OCI-LY1 (cell line): ENCODE results near the gene JOSD1.

ENCODE experiments used
- H2AFZ ChIP-seq: fragments of 200-600 bp; sonication (generic), shearing (Covaris generic); 2 replicates; pipeline ENCODE4 v1.6.0; 2014; ENCODE audit warnings: antibody characterized with exemption, mild to moderate bottlenecking, low read length
- H3F3A ChIP-seq: fragments of 200-600 bp; sonication (generic), shearing (Covaris generic); 2 replicates; pipeline ENCODE4 v1.6.0; 2014; ENCODE audit warnings: mild to moderate bottlenecking, antibody characterized with exemption, low read length, moderate library complexity; ENCODE audit not compliant: insufficient read depth
- H3K27ac ChIP-seq: fragments of 200-600 bp; sonication (generic); 2 replicates; pipeline ENCODE4 v1.5.1; 2014; ENCODE audit warnings: low read length, mixed run types, mild to moderate bottlenecking, low read depth; ENCODE audit not compliant: poor library complexity, severe bottlenecking
- H3K27me3 ChIP-seq: fragments of 200-600 bp; sonication (generic); 2 replicates; pipeline ENCODE4 v1.6.0; 2014; ENCODE audit warnings: antibody characterized with exemption, mild to moderate bottlenecking, low read length, moderate library complexity; ENCODE audit not compliant: insufficient read depth
- H3K36me3 ChIP-seq: fragments of 200-600 bp; sonication (generic); 2 replicates; pipeline ENCODE4 v1.6.1; 2014; ENCODE audit warnings: mild to moderate bottlenecking, antibody characterized with exemption, low read length, moderate library complexity, mixed read lengths; ENCODE audit not compliant: insufficient read depth
- H3K4me1 ChIP-seq: fragments of 200-600 bp; sonication (generic); 2 replicates; pipeline ENCODE4 v1.5.1; 2014; ENCODE audit warnings: mild to moderate bottlenecking, low read length, moderate library complexity; ENCODE audit not compliant: insufficient read depth, severe bottlenecking
- H3K4me2 ChIP-seq: fragments of 200-600 bp; sonication (generic), shearing (Covaris generic); 2 replicates; pipeline ENCODE4 v1.6.1; 2014; ENCODE audit warnings: low read length
- H3K4me3 ChIP-seq: fragments of 200-600 bp; sonication (generic); 2 replicates; pipeline ENCODE4 v1.5.1; 2014; ENCODE audit warnings: low read length, low read depth, mild to moderate bottlenecking, mixed read lengths; ENCODE audit not compliant: poor library complexity, severe bottlenecking
- H3K79me2 ChIP-seq: fragments of 200-600 bp; shearing (Covaris generic); 2 replicates; pipeline ENCODE4 v1.6.1; 2016; ENCODE audit warnings: mixed run types, low read length, mixed read lengths; ENCODE audit not compliant: insufficient read depth
- H3K9ac ChIP-seq: fragments of 200-600 bp; sonication (generic), shearing (Covaris generic); 2 replicates; pipeline ENCODE4 v1.6.1; 2014; ENCODE audit warnings: mild to moderate bottlenecking, low read length, mixed read lengths
- H3K9me2 ChIP-seq: fragments of 200-600 bp; sonication (generic), shearing (Covaris generic); 2 replicates; pipeline ENCODE4 v1.6.1; 2014; ENCODE audit warnings: low read depth, mild to moderate bottlenecking, low read length, mixed read lengths
- H3K9me3 ChIP-seq: fragments of 200-600 bp; shearing (Covaris generic); 2 replicates; pipeline ENCODE4 v1.6.1; 2014; ENCODE audit warnings: low read length, mixed read lengths
- H4K20me1 ChIP-seq: fragments of 200-600 bp; sonication (generic), shearing (Covaris generic); 2 replicates; pipeline ENCODE4 v1.6.0; 2016; ENCODE audit warnings: mild to moderate bottlenecking, low read length; ENCODE audit not compliant: insufficient read depth
- CTCF ChIP-seq: fragments of 200-600 bp; sonication (generic), shearing (Covaris generic); IDR thresholded peaks from 2 replicates; pipeline ENCODE4 v1.5.1; 2017; ENCODE audit warnings: mild to moderate bottlenecking, antibody characterized with exemption, low read length, moderate library complexity, mixed read lengths
- EZH2 ChIP-seq: fragments of 200-600 bp; sonication (generic), shearing (Covaris generic); IDR thresholded peaks from 2 replicates; pipeline ENCODE4 v1.8.0; 2017; ENCODE audit warnings: borderline replicate concordance, mixed run types, mild to moderate bottlenecking, antibody characterized with exemption, low read length, moderate library complexity, mixed read lengths

The JOSD1 gene

DNA sequence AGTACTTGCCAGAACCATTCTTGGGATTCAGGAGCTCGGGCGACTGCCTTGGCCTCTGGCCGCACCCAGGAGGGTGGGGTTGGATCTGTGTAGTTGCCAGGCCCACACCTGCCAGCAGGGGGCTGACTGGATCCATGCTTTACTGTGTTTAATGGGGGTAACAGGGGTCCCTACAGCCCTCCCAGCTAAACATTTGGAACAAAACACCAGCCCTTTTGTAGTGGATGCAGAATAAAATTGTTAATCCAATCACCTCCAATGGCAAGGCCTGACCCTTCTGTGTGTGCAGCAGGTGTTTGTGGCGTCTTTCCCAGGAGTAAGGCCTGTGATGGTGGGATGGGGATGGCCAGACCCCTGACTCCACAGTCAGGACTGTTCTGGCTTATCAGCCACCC is 32.6 kb upstream of the JOSD1 start:
- Histone ChIP-seq H3K27me3 (no peaks in the 10 kb centered on the region), H3K4me3 (no peak overlapping the region), H3K9ac (no peak overlapping the region), H2AFZ (no peak overlapping the region), H4K20me1 (no peaks in the 10 kb centered on the region), H3K79me2 (no peaks in the 10 kb centered on the region), H3K9me3 (no peaks in the 10 kb centered on the region), H3K4me1 (no peaks in the 10 kb centered on the region), H3K4me2 (no peak overlapping the region), H3K9me2 (no peaks in the 10 kb centered on the region), H3K27ac (no peak overlapping the region), H3F3A (no peaks in the 10 kb centered on the region), H3K36me3 (peaks cover 80% of the 10 kb centered on the region; the same call in 1 of the 2 replicates)
- TF ChIP-seq EZH2, result no peak
- TF ChIP-seq CTCF, result peak; percentile 91

GRCh38 chr22:38732251-38732815 is 31.6 kb upstream of the JOSD1 start:
- H2AFZ ChIP-seq, result no peak overlapping the region
- TF ChIP-seq EZH2 (no peak), CTCF (no peak)
- no peak overlapping the region for H3K27ac ChIP-seq
- H3K4me2 ChIP-seq, result no peak overlapping the region
- H3K9ac ChIP-seq, result no peak overlapping the region
- no peaks in the 10 kb centered on the region for H3K27me3 ChIP-seq
- H3K79me2 ChIP-seq, result no peaks in the 10 kb centered on the region
- no peaks in the 10 kb centered on the region for H3K9me3 ChIP-seq
- peaks cover 80% of the 10 kb centered on the region; the same call in 1 of the 2 replicates for H3K36me3 ChIP-seq
- no peaks in the 10 kb centered on the region for H3F3A ChIP-seq
- H3K4me1 ChIP-seq, result no peaks in the 10 kb centered on the region
- no peak overlapping the region for H3K4me3 ChIP-seq
- no peaks in the 10 kb centered on the region for H4K20me1 ChIP-seq
- no peaks in the 10 kb centered on the region for H3K9me2 ChIP-seq

GRCh38 chr22:38731703-38732161 is 31.0 kb upstream of the JOSD1 start:
- Histone ChIP-seq H3K79me2 (no peaks in the 10 kb centered on the region), H3K9me3 (no peaks in the 10 kb centered on the region), H3K9me2 (no peaks in the 10 kb centered on the region), H3K27me3 (no peaks in the 10 kb centered on the region), H3K9ac (no peak overlapping the region), H3K36me3 (peaks cover 80% of the 10 kb centered on the region; the same call in 1 of the 2 replicates), H3K4me3 (no peak overlapping the region), H3F3A (no peaks in the 10 kb centered on the region), H3K4me2 (no peak overlapping the region), H3K4me1 (no peaks in the 10 kb centered on the region), H2AFZ (no peak overlapping the region), H4K20me1 (no peaks in the 10 kb centered on the region), H3K27ac (no peak overlapping the region)
- no peak for TF ChIP-seq EZH2
- TF ChIP-seq CTCF, result no peak
